IPS-18a (cell line): ENCODE measurements around the gene EPC2.

Source experiments
- H3K27ac ChIP-seq: one replicate; pipeline ENCODE4 v1.5.1; 2013; ENCODE audit warnings: low read length
- H3K27me3 ChIP-seq: one replicate; pipeline ENCODE4 v1.6.1; 2013; ENCODE audit warnings: mild to moderate bottlenecking, low read length; ENCODE audit not compliant: control insufficient read depth, insufficient read depth
- H3K36me3 ChIP-seq: one replicate; pipeline ENCODE4 v1.6.1; 2013; ENCODE audit warnings: low read depth, low read length; ENCODE audit not compliant: control insufficient read depth
- H3K4me1 ChIP-seq: one replicate; pipeline ENCODE4 v1.6.1; 2013; ENCODE audit warnings: low read depth, low read length; ENCODE audit not compliant: control insufficient read depth
- H3K4me3 ChIP-seq: one replicate; pipeline ENCODE4 v1.5.1; 2013; ENCODE audit warnings: low read length
- H3K9ac ChIP-seq: one replicate; pipeline ENCODE4 v1.6.1; 2013; ENCODE audit warnings: mild to moderate bottlenecking, low read length, moderate library complexity
- H3K9me3 ChIP-seq: one replicate; pipeline ENCODE4 v1.6.1; 2013; ENCODE audit warnings: low read depth, low read length; ENCODE audit not compliant: control insufficient read depth

EPC2 gene

DNA sequence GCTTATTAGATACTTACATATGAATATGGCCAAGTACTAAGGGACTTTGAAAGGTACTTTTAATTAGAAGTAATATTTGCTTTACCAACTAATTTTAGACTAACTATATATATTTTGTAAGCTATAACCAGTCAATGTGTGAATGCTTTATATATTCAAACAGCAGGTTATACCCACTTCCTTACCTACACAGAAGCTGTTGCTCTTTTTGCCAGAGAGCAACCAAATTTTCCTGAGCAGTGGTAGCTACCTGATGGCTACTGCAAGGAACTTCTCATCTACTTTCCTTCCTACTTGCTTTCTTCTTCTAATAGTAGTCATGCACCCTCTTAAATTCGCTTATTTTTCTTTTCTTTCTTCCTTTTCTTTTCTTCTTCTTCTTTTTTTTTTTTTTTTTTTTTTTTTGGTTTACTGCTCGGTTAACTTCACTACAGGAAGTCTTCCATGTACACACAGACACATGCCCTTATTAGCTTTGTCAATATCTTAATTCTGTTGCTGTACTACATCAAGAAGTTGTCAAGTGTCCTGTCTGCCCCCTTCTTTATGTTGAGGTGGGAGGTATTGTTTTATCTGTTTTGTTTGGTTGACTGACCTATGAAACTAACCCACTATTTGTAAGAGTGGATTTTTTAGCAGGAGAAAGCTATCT, 95.0 kb downstream of the EPC2 start:
- Histone ChIP-seq H3K27me3 (no peaks in the 10 kb centered on the region), H3K4me3 (no peak overlapping the region), H3K4me1 (peaks cover 11% of the 10 kb centered on the region), H3K36me3 (no peaks in the 10 kb centered on the region), H3K9me3 (no peaks in the 10 kb centered on the region), H3K9ac (no peak overlapping the region), H3K27ac (no peak overlapping the region)

DNA sequence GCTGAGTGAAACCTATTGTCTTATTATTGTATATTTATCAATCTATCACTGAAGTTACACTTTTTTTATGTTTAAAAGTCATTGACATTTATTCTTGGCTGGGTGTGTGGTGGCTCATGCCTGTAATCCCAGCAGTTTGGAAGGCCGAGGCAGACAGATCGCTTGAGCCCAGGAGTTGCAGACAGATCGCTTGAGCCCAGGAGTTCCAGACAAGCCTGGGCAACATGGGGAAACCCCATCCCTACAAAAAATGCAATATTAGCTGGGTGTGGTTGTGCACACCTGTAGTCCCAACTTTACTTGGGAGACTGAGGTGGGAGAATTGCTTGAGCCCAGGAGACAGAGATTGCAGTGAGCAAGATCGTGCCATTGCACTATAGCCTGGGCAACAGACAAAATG, 97.8 kb downstream of the EPC2 start:
- Histone ChIP-seq H3K4me1 (peaks cover 16% of the 10 kb centered on the region), H3K36me3 (no peaks in the 10 kb centered on the region), H3K9ac (no peak overlapping the region), H3K4me3 (no peak overlapping the region), H3K27ac (no peak overlapping the region), H3K9me3 (no peaks in the 10 kb centered on the region), H3K27me3 (no peaks in the 10 kb centered on the region)

DNA sequence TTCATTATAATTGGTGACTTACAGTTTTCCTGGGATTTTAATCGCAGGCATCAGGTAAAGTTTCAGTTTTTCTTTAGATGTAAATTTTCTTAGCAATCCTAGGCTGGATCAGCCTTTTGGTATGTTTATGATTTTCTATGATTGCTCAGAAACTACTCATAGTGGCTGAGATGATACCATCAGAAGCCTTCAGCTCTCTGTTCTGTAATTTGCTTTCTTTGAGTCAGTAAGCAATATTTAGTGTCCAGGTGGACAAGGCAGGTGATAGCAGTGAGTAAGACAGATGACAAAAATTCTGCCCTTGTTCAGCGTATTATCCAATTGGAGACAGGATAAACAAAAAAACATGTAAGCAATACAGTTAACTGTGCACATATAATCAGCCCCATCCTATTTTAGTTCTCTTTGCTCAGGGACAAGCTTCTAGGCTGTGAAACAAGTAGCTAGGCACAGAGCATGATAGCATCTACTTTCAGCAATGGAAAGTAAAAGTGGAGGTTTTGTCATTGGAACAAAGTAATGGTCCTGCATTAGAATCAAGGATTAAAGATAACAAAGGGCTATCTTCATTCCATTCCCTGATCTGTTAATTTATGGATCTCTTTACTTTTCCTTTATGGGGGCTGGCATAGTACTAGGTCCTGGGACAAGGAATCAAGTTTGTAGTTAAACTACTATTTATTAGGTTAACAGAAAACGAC, 100.8 kb downstream of the EPC2 start:
- Histone ChIP-seq H3K4me1 (peaks cover 12% of the 10 kb centered on the region), H3K4me3 (no peak overlapping the region), H3K36me3 (no peaks in the 10 kb centered on the region), H3K9ac (no peak overlapping the region), H3K9me3 (no peaks in the 10 kb centered on the region), H3K27ac (no peak overlapping the region), H3K27me3 (no peaks in the 10 kb centered on the region)

DNA sequence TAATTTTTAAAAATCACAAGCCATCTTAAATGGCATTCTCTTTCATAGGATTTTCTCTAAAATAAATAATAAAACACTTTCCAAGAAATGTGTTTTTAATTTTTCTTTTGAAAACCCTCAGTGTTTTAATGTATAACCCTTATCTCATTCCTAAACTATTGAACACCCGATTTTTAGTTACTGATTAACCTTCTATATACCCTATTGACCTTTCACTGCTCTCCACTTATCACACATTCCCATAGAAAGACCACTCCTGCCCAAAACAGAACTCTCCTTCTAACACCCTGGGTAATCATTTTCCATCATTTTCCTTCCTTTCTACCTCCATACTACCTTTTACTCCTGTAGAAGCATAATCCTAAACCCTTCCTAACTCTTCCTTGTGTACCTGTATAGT, 102.4 kb downstream of the EPC2 start:
- H3K27ac ChIP-seq: no peak overlapping the region
- no peak overlapping the region for H3K4me3 ChIP-seq
- H3K27me3 ChIP-seq: no peaks in the 10 kb centered on the region
- H3K4me1 ChIP-seq: peaks cover 20% of the 10 kb centered on the region
- H3K9ac ChIP-seq: no peak overlapping the region
- H3K36me3 ChIP-seq: no peaks in the 10 kb centered on the region
- no peaks in the 10 kb centered on the region for H3K9me3 ChIP-seq

DNA sequence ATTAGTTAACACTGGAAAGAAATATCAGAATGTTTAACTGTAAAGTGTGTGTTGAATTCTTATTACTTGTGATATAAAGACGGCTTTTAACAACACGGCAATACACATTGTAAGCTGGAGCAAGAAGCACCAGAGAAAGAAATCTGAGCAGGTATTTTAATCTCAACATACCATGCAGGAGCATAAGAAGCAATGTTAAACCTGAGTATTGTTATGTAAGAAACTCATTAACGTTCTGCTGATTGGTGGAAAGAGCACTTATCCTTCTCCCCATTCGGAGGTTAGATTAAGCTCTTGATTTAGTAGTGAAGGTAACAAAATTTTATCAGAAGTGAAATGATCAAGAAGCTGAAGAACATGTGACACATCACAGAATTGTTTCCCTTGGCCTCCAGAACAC, 107.4 kb downstream of the EPC2 start:
- Histone ChIP-seq H3K9ac (no peak overlapping the region), H3K27me3 (no peaks in the 10 kb centered on the region), H3K9me3 (no peaks in the 10 kb centered on the region), H3K36me3 (peaks cover 10% of the 10 kb centered on the region), H3K27ac (no peak overlapping the region), H3K4me3 (no peak overlapping the region), H3K4me1 (peaks cover 26% of the 10 kb centered on the region)

DNA sequence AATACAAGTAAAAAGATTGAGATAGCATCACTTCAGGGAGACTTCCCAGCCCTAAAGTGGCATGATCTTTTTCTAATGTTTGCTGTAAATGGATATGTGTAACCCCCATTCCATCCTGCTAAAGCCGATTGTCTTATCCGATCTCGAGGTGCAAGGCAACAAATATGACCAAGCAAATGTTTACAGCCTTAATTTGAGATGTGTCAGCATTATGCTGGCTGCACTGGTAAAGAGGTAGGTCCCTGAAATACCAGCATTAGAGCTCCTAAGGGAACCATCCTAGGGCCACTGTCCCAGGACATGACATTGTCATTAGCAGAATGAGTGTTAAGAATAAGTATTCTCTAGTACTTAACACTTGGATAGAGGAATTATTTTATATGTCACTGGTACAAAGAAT, 108.4 kb downstream of the EPC2 start:
- peaks cover 10% of the 10 kb centered on the region for H3K36me3 ChIP-seq
- H3K4me3 ChIP-seq: no peak overlapping the region
- H3K27ac ChIP-seq: no peak overlapping the region
- peaks cover 26% of the 10 kb centered on the region for H3K4me1 ChIP-seq
- H3K27me3 ChIP-seq: no peaks in the 10 kb centered on the region
- H3K9ac ChIP-seq: no peak overlapping the region
- no peaks in the 10 kb centered on the region for H3K9me3 ChIP-seq

DNA sequence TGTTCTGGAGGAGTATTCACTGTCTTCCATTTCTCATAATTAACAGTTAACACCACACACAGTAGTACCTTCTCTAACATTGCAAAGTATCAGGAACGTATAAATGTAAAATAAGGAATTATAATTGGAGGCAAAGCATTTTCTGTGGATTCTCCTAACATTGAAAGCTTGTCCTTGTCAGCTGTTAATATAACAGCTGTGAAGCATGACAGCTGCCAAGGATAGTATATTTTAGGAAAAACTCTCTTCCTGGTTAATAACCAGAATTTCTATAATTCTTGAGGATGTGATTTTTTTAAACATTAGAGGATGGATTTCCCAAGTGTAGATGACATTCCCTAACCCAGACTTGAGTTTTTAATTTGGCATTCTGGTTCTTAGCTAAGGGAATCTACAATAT, 110.3 kb downstream of the EPC2 start:
- H3K27ac ChIP-seq: no peak overlapping the region
- no peak overlapping the region for H3K4me3 ChIP-seq
- H3K9ac ChIP-seq: no peak overlapping the region
- peaks cover 10% of the 10 kb centered on the region for H3K36me3 ChIP-seq
- H3K4me1 ChIP-seq: peaks cover 26% of the 10 kb centered on the region
- H3K9me3 ChIP-seq: no peaks in the 10 kb centered on the region
- H3K27me3 ChIP-seq: no peaks in the 10 kb centered on the region

DNA sequence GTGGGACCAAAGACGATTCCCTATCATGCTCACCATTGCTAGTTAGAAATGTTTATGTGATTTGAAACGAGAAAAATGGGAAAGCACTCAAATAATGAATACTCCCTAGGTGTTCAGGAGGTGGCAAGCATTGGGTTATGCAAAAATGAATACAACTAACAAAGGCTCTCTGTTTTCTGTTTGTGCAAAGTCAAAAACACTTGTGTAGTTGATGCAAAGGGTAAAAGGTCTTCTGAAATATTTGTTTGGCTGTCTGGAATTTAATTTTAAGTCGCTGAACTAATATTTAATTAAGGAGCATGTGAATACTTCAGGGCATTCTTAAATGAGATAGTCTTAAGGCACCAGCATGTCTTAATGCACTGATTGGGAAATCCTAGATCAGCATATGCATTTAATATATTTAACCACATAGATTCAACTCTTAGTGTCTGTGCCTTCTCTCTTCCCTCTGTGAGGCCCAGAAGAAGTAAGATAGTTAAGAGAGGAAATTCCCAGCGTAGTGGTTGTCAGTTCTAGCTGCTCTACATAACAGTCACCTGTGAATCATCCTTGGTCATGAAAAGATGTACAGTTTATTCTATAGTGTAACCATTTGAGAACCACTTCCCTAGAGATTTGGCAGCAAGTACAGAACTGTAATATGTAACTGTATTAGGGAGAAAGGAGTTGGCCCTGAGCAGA, 111.9 kb downstream of the EPC2 start:
- Histone ChIP-seq H3K4me1 (peaks cover 23% of the 10 kb centered on the region), H3K9me3 (no peaks in the 10 kb centered on the region), H3K9ac (no peak overlapping the region), H3K36me3 (peaks cover 10% of the 10 kb centered on the region), H3K27me3 (no peaks in the 10 kb centered on the region), H3K27ac (no peak overlapping the region), H3K4me3 (no peak overlapping the region)

DNA sequence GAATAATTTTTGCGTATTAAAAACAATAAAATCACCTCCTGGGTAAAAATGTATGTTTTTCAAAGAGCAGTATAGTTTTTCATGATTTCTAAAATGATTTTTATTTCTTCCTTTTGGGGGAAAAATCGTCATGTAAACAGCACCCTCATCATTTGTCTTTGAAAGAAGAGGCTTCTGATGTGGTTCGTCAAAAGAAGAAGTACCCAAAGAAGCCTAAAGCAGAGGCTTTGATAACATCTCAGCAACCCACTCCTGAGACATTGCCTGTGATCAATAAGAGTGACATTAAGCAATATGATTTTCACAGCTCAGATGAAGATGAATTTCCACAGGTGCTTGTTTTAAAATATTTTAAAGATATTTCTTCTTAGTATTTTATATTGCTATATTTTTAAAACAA, 120.3 kb downstream of the EPC2 start:
- Histone ChIP-seq H3K36me3 (peaks cover 18% of the 10 kb centered on the region), H3K27ac (no peak overlapping the region), H3K9me3 (no peaks in the 10 kb centered on the region), H3K4me3 (no peak overlapping the region), H3K27me3 (no peaks in the 10 kb centered on the region), H3K9ac (no peak overlapping the region), H3K4me1 (no peaks in the 10 kb centered on the region)

DNA sequence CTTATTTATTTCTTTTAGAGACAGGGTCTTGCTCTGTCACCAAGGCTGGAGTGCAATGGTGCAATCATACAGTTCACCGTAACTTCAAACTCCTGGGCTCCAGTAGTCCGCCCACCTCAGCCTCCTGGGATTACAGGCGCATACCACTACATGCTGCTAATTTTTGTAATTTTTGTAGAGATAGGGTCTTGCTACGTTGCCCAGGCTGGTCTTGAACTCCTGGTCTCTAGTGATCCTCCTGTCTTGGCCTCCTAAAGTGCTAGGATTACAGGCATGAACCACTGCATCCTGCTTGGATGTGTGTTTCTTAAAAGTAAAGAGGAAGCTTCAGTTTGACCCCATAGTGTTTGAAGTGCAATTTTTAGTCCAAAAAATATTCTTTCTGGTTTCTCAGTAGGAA, 125.5 kb downstream of the EPC2 start:
- no peak overlapping the region for H3K4me3 ChIP-seq
- H3K4me1 ChIP-seq: no peaks in the 10 kb centered on the region
- no peaks in the 10 kb centered on the region for H3K27me3 ChIP-seq
- peaks cover 25% of the 10 kb centered on the region for H3K36me3 ChIP-seq
- H3K9ac ChIP-seq: no peak overlapping the region
- H3K27ac ChIP-seq: no peak overlapping the region
- H3K9me3 ChIP-seq: no peaks in the 10 kb centered on the region

DNA sequence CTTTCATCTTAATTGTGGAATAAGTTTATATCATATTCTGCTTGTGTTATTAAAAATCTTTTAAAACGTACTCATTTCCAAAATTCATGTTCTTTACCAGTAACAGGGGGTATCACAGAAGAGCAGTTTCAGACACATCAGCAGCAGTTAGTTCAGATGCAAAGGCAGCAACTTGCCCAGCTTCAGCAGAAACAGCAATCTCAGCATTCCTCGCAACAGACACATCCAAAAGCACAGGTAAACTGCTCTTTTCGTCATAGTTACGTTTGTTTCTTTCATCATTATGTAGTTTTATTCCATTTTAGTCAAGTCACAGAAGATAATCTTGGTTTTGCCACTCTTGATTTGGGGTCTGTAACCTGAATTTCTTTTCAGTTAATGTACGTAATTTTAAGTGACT, 137.0 kb downstream of the EPC2 start:
- H3K9me3 ChIP-seq: no peaks in the 10 kb centered on the region
- H3K36me3 ChIP-seq: peaks cover 38% of the 10 kb centered on the region
- H3K27ac ChIP-seq: no peak overlapping the region
- no peaks in the 10 kb centered on the region for H3K27me3 ChIP-seq
- H3K4me3 ChIP-seq: no peak overlapping the region
- H3K4me1 ChIP-seq: no peaks in the 10 kb centered on the region
- no peak overlapping the region for H3K9ac ChIP-seq

DNA sequence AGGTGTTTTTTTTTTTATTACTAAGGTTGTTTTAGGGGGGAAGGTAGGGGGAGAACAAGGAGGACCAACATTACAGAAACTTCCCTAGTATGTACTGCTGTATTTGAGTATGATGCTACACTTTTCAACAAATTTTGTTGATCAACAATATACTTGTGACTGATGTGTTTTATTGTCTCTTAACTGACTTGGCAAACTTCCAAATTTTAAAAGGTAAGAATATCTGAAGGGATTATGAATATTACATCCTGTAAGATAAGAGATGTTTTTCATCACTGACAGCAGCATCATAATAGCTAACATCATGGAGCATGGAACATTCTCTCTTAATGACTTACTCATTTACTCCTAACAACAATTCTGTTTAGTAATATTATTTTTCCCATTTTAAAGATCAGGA, 144.5 kb downstream of the EPC2 start:
- H3K9me3 ChIP-seq: no peaks in the 10 kb centered on the region
- no peak overlapping the region for H3K4me3 ChIP-seq
- H3K9ac ChIP-seq: no peak overlapping the region
- no peak overlapping the region for H3K27ac ChIP-seq
- H3K36me3 ChIP-seq: peaks cover 28% of the 10 kb centered on the region
- H3K27me3 ChIP-seq: no peaks in the 10 kb centered on the region
- H3K4me1 ChIP-seq: no peaks in the 10 kb centered on the region
